ENCODE results near the gene THOP1. TPM values are rescaled to one million over a fixed set of nuclear protein-coding genes. Genes with fewer than 3 reads are reported as not detected.

Gene THOP1
- total RNA-seq, 1 donor from 2014 or later: 29.3 TPM

- ATAC-seq (no peak), DNase-seq (no peak)
- intact Hi-C loops (cut with DNase I): no loop called here
- TF ChIP-seq CTCF (IDR thresholded peaks at IDR 0.05): no peak
- no peaks in the 10 kb centered on the region for H3K9me3 ChIP-seq
- H3K4me1 ChIP-seq: no peaks in the 10 kb centered on the region
- H3K27me3 ChIP-seq: no peaks in the 10 kb centered on the region
- H3K4me3 ChIP-seq: no peak overlapping the region
- peaks cover 20% of the 10 kb centered on the region for H3K36me3 ChIP-seq
- no peak overlapping the region for H3K27ac ChIP-seq
These were observed 22.3 kb downstream of the THOP1 start for GRCh38 chr19:2807379-2808128.

- H3K36me3 ChIP-seq: peaks cover 20% of the 10 kb centered on the region
- no peaks in the 10 kb centered on the region for H3K9me3 ChIP-seq
- H3K27ac ChIP-seq: no peak overlapping the region
- no peaks in the 10 kb centered on the region for H3K4me1 ChIP-seq
- H3K27me3 ChIP-seq: no peaks in the 10 kb centered on the region
- intact Hi-C loops (cut with DNase I): no loop called here
- TF ChIP-seq CTCF (IDR thresholded peaks at IDR 0.05): no peak
- H3K4me3 ChIP-seq: no peak overlapping the region
- DNase-seq (no peak), ATAC-seq (no peak)
These were observed 23.0 kb downstream of the THOP1 start for GRCh38 chr19:2808129-2808941.

GRCh38 chr19:2809387-2810140 is 24.3 kb downstream of the THOP1 start:
- Histone ChIP-seq H3K36me3 (peaks cover 20% of the 10 kb centered on the region), H3K9me3 (no peaks in the 10 kb centered on the region), H3K4me1 (no peaks in the 10 kb centered on the region), H3K4me3 (no peak overlapping the region), H3K27ac (no peak overlapping the region), H3K27me3 (no peaks in the 10 kb centered on the region)
- no peak for TF ChIP-seq CTCF (IDR thresholded peaks at IDR 0.05)
- ATAC-seq (no peak), DNase-seq (no peak)
- intact Hi-C loops (cut with DNase I): no loop called here

GRCh38 chr19:2810141-2811091 is 25.1 kb downstream of the THOP1 start:
- ATAC-seq (no peak), DNase-seq (no peak)
- no peak for TF ChIP-seq CTCF (IDR thresholded peaks at IDR 0.05)
- Histone ChIP-seq H3K27ac (no peak overlapping the region), H3K36me3 (peaks cover 20% of the 10 kb centered on the region), H3K4me1 (no peaks in the 10 kb centered on the region), H3K9me3 (no peaks in the 10 kb centered on the region), H3K27me3 (no peaks in the 10 kb centered on the region), H3K4me3 (no peak overlapping the region)
- intact Hi-C loops (cut with DNase I): no loop called here

GRCh38 chr19:2811221-2811722 is 26.0 kb downstream of the THOP1 start:
- DNase-seq: peak; percentile 57
- Histone ChIP-seq H3K4me3 (no peak overlapping the region), H3K4me1 (no peaks in the 10 kb centered on the region), H3K9me3 (no peaks in the 10 kb centered on the region), H3K36me3 (peaks cover 20% of the 10 kb centered on the region), H3K27me3 (no peaks in the 10 kb centered on the region), H3K27ac (no peak overlapping the region)
- no peak for ATAC-seq
- intact Hi-C loops (cut with DNase I): no loop called here
- no peak for TF ChIP-seq CTCF (IDR thresholded peaks at IDR 0.05)

All from upper lobe of right lung (tissue), 1 donor.